ENCODE measurements around the gene RHOT2. TPM values are rescaled to one million over a fixed set of nuclear protein-coding genes. Genes with fewer than 3 reads are reported as not detected.
A peak's percentile ranks its signal among the peaks of the same experiment; 100 is the strongest.

The RHOT2 gene
- total RNA-seq, 1 experiment from 2014 or later: 210 TPM

- no CpG with 5 or more reads among the region's 91 CpGs for WGBS (ENCODE audit: extremely low coverage, insufficient read length, low lambda C conversion rate)
Observed at GRCh38 chr16:648781-649589, 18.9 kb upstream of the RHOT2 start, which contains the start of gene WDR90. Gene WDR90, plus strand, starts transcription at chr16:649365. Its CDS starts 52 bp downstream, at chr16:649417.

More at GRCh38 chr16:648781-649589, 18.9 kb upstream of the RHOT2 start, which contains the start of gene WDR90:
- Histone ChIP-seq H3K4me2 (ENCODE audit: insufficient read depth, insufficient read length, low read length) (peak within 1 kb of the TSS; percentile 43), H4K20me1 (ENCODE audit: control insufficient read depth, insufficient read depth, insufficient read length) (no peaks in the 10 kb centered on the region), H3K9ac (ENCODE audit: extremely low read depth, insufficient read length, low read length) (peak within 1 kb of the TSS; percentile 23), H4K8ac (replicated peaks; ENCODE audit: insufficient read length, low read depth, low read length) (no peak within 1 kb of the TSS), H4K91ac (ENCODE audit: insufficient read length, low read depth, low read length) (no peak within 1 kb of the TSS), H2BK15ac (ENCODE audit: low read depth, low read length) (no peak within 1 kb of the TSS), H2BK120ac (ENCODE audit: low read depth, low read length, poor library complexity, severe bottlenecking) (no peak within 1 kb of the TSS), H2AFZ (ENCODE audit: low read length) (no peak within 1 kb of the TSS), H3K56ac (ENCODE audit: insufficient read length, low read depth, low read length) (no peak within 1 kb of the TSS), H2BK5ac (ENCODE audit: insufficient read length, low read length) (no peak within 1 kb of the TSS), H4K5ac (ENCODE audit: insufficient read length, low read depth, low read length) (no peak within 1 kb of the TSS), H3K18ac (ENCODE audit: insufficient read length, low read depth, low read length) (no peak within 1 kb of the TSS), H3K4ac (ENCODE audit: low read depth, low read length) (no peak within 1 kb of the TSS), H3K79me2 (ENCODE audit: insufficient read depth, low read length) (no peaks in the 10 kb centered on the region), H3K27ac (ENCODE audit: insufficient read length, low read depth, low read length) (no peak within 1 kb of the TSS), H2BK20ac (ENCODE audit: low read depth, low read length, poor library complexity, severe bottlenecking) (no peak within 1 kb of the TSS), H3K4me1 (ENCODE audit: insufficient read depth, low read length) (no peaks in the 10 kb centered on the region), H3K14ac (ENCODE audit: insufficient read depth, low read length) (peak within 1 kb of the TSS; percentile 16; the same call in 1 of the 2 replicates), H2BK12ac (ENCODE audit: insufficient read length, low read depth, low read length) (no peak within 1 kb of the TSS), H2AK5ac (ENCODE audit: insufficient read length, low read length) (no peak within 1 kb of the TSS), H3K23ac (ENCODE audit: insufficient read length, low read depth, low read length) (no peak within 1 kb of the TSS), H3K23me2 (ENCODE audit: insufficient read length, low read depth, low read length, poor library complexity, severe bottlenecking) (peaks cover 9% of the 10 kb centered on the region), H3T11ph (ENCODE audit: low read length) (no peak within 1 kb of the TSS), H3K79me1 (ENCODE audit: insufficient read depth, low read depth, low read length, poor library complexity, severe bottlenecking) (no peaks in the 10 kb centered on the region), H3K9me3 (ENCODE audit: control insufficient read depth, low read depth, low read length) (no peaks in the 10 kb centered on the region), H3K27me3 (ENCODE audit: insufficient read depth, low read length) (no peaks in the 10 kb centered on the region)
- H3K27ac Mint-ChIP-seq: peak within 1 kb of the TSS in 1 of 3 experiments; percentile 83; a peak in 1 of 7 replicates
- peaks cover 2 to 11% (median 4%) of the 10 kb centered on the region in 3 experiments; a peak in 4 of 7 replicates for H3K36me3 Mint-ChIP-seq (ENCODE audit: insufficient read depth in 1 of 3, low read depth in 3 of 3)
- no peaks in the 10 kb centered on the region; the same call in 1 of the 2 replicates for H3K27me3 Mint-ChIP-seq (ENCODE audit: low read depth)
- H3K9me3 Mint-ChIP-seq: no peaks in the 10 kb centered on the region
- peaks cover 2 to 12% of the 10 kb centered on the region in 2 experiments; a peak in 3 of 4 replicates for H3K4me1 Mint-ChIP-seq
- TF ChIP-seq CTCF (conservative IDR thresholded peaks at IDR 0.05): no peak
- H3K4me3 Mint-ChIP-seq: peak within 1 kb of the TSS; percentile 74 to 84
- DNase-seq: peak; percentile 93

Measured in H9 (cell line).